ENCODE data around the gene STMN1. TPM values are rescaled to one million over a fixed set of nuclear protein-coding genes. Genes with fewer than 3 reads are reported as not detected.

Gene STMN1
- total RNA-seq, 1 experiment from 2014 or later = 99.5 TPM

DNA sequence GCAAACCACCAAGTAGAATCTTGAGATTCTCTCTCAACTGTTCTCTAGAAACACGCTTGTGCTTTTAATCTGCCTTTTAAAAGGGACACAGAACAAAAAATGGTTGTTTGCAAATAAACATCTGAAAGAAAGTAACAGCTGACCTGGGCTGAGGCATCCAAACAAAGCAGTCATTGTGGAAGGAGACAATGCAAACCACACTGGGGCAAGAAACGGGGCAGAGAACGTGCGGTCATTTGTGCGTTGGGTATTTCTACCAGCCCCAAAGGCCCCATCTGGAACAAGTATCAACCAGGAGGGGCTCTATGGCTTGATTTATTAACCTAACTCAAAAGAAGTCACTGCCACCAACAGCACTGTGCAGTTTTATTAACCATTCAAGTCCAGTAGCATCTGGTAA, 6.0 kb downstream of the STMN1 start:
- DNase-seq (ENCODE audit: low read depth, low spot score) = peak; percentile 77
- in situ Hi-C loops (cut with HindIII; ENCODE audit: low pct_unique_long_range_greater_than_20kb, low sequenced_read_pairs) = no loop called here

DNA sequence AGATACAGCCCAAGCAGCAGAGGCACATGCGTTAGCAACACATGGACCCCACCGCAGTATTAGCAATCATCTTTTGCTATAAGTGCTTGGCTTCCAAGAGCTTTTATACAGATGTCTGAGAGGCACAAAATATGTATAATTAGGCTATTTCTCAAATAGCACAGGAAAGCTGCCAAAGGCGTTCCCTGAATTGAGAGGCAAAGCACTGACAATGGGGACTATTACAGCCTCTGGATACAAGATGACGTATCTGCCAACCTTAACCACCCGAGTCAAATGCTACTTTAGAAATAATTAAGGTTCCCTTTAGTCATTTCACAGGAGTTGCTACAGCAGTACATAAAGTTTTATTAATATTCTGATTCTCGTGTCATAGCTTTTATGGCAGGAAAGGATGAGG, 6.4 kb downstream of the STMN1 start:
- DNase-seq (ENCODE audit: low read depth, low spot score) = no peak
- in situ Hi-C loops (cut with HindIII; ENCODE audit: low pct_unique_long_range_greater_than_20kb, low sequenced_read_pairs) = no loop called here

- in situ Hi-C loops (cut with HindIII; ENCODE audit: low pct_unique_long_range_greater_than_20kb, low sequenced_read_pairs) = no loop called here
- no peak for DNase-seq (ENCODE audit: low read depth, low spot score)
These were observed 7.8 kb downstream of the STMN1 start for GRCh38 chr1:25898223-25899015.

GRCh38 chr1:25897754-25898153, 8.5 kb downstream of the STMN1 start:
- no peak for DNase-seq (ENCODE audit: low read depth, low spot score)
- in situ Hi-C loops (cut with HindIII; ENCODE audit: low pct_unique_long_range_greater_than_20kb, low sequenced_read_pairs) = no loop called here

DNA sequence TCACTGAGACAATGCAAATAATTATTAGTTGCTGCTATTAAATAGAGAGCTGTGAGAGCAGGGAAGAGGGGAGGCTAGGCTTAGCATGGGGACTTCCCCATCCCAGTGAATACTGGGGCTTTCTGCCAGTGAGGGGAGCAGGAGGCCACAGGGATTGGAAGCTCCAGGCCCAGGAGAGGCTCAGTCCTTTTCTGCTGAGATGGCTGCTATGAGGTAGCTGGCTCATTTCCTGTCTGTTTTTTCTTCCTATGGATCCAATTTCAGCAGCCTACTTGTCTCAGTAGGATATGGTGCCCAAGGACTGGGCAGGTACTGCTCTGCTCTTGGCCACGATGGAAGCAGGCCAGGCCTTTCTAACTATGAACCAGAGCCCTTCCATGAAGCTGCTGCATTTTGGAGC, 10.0 kb downstream of the STMN1 start:
- in situ Hi-C loops (cut with HindIII; ENCODE audit: low pct_unique_long_range_greater_than_20kb, low sequenced_read_pairs) = no loop called here
- no peak for DNase-seq (ENCODE audit: low read depth, low spot score)

GRCh38 chr1:25895365-25895990, 10.7 kb downstream of the STMN1 start:
- DNase-seq (ENCODE audit: low read depth, low spot score) = peak; percentile 88

DNA sequence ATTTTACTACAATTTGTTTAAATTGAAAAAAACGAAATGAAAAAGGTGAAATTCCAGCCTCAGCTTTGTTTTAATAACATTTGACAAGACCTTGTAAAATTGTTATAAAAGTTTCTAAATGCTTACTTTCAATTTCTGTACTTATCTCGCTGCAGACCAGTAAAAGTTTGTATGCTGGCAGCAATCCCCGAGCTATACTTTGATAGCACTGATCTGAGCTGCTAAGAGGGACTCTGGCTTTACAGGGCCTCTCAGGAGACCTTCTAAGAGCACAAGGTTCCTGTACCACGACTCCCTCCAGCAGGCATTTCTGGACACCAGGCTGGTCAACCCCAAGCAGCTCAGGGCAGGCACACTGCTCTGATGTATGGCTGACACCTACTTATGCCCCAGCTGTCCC, 13.1 kb downstream of the STMN1 start:
- no peak for DNase-seq (ENCODE audit: low read depth, low spot score)
- in situ Hi-C loops (cut with HindIII; ENCODE audit: low pct_unique_long_range_greater_than_20kb, low sequenced_read_pairs) = no loop called here

More at GRCh38 chr1:25895365-25895990, 10.7 kb downstream of the STMN1 start:
- in situ Hi-C loops (cut with HindIII; ENCODE audit: low pct_unique_long_range_greater_than_20kb, low sequenced_read_pairs) = no loop called here

- DNase-seq (ENCODE audit: low read depth, low spot score) = no peak
- in situ Hi-C loops (cut with HindIII; ENCODE audit: low pct_unique_long_range_greater_than_20kb, low sequenced_read_pairs) = no loop called here
These were observed 14.6 kb downstream of the STMN1 start for GRCh38 chr1:25891606-25892005.

DNA sequence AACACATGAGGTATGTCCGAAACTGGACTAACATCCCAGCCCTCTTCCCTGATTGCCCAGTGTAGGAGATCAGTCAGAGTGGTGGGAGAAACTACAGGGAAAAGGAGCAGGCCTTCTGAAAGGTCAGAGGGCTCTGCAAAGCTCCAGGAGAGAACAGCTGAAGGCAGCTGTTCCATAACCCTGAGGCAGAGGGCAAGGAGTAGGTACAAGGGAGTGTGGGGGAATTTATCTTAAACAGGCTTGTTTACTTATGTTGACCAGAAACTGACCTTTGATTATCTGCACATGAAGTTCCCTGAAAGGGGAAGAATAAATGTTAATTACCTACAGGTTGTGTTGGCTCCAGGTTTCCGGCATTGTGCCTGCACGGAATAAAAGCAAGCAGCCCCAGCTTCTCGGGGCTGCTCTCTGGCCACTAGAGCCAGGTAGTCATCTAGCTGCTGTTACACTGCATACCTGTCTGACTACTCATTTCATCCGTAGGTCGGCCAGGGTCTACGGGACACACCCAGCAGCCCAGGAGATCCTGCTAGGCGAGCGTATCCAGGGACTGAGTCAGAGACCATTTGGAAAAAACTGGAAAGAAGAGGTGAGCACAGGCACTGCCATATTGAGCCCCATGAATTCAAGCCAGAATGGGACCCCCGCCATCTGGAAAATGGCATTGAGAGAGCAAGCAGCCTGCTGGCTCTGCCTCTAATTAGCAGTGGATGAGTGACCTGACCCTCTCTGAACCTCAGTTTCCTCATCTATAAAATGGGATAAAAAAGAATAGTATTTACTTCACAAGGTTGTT, 15.8 kb downstream of the STMN1 start:
- in situ Hi-C loops (cut with HindIII; ENCODE audit: low pct_unique_long_range_greater_than_20kb, low sequenced_read_pairs) = no loop called here
- no peak for DNase-seq (ENCODE audit: low read depth, low spot score)

GRCh38 chr1:25889470-25889869, 16.7 kb downstream of the STMN1 start:
- in situ Hi-C loops (cut with HindIII; ENCODE audit: low pct_unique_long_range_greater_than_20kb, low sequenced_read_pairs) = no loop called here
- no peak for DNase-seq (ENCODE audit: low read depth, low spot score)

GRCh38 chr1:25888426-25888987, 17.7 kb downstream of the STMN1 start:
- in situ Hi-C loops (cut with HindIII; ENCODE audit: low pct_unique_long_range_greater_than_20kb, low sequenced_read_pairs) = no loop called here

DNA sequence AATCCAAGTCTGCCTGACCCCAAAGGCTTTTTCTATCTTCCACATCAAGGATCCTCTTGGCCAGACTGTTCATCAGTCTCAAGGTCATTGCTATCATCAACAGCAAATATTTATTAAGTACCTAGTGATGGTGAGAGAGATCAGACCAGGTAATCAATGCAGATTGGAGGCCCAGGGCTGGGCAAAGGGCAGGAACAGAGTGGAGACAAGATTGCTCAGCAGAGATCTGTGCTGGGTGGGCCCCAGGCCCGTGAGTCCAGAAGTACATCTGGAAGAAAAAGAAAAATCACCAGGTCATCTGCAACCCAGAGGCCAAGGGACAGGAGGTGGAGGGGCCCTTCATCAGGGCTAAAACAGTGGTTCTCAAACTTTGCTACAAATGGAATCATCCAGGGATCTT, 20.6 kb downstream of the STMN1 start:
- in situ Hi-C loops (cut with HindIII; ENCODE audit: low pct_unique_long_range_greater_than_20kb, low sequenced_read_pairs) = no loop called here
- DNase-seq (ENCODE audit: low read depth, low spot score) = no peak

More at GRCh38 chr1:25888426-25888987, 17.7 kb downstream of the STMN1 start:
- DNase-seq (ENCODE audit: low read depth, low spot score) = no peak

- no peak for DNase-seq (ENCODE audit: low read depth, low spot score)
- in situ Hi-C loops (cut with HindIII; ENCODE audit: low pct_unique_long_range_greater_than_20kb, low sequenced_read_pairs) = no loop called here
These were observed 25.0 kb downstream of the STMN1 start for GRCh38 chr1:25881266-25881665.

DNA sequence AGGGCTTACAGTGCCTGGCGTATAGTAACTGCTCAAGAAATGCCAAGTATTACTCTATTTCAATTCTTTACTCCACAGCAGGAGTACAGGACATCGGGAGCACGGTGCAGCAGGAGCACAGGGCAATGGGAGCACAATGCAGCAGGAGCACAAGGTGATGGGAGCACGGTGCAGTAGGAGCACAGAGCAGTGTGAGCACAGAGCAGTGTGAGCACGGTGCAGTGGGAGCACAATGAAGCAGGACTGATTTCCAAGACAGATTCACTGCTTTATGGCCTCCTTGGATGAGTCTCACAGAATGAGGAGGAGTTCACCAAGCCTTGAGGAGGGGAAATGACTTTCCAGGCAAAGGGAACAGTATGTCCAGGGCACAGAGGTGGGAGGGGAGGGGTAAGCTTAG, 25.7 kb downstream of the STMN1 start:
- DNase-seq (ENCODE audit: low read depth, low spot score) = no peak
- in situ Hi-C loops (cut with HindIII; ENCODE audit: low pct_unique_long_range_greater_than_20kb, low sequenced_read_pairs) = no loop called here

DNA sequence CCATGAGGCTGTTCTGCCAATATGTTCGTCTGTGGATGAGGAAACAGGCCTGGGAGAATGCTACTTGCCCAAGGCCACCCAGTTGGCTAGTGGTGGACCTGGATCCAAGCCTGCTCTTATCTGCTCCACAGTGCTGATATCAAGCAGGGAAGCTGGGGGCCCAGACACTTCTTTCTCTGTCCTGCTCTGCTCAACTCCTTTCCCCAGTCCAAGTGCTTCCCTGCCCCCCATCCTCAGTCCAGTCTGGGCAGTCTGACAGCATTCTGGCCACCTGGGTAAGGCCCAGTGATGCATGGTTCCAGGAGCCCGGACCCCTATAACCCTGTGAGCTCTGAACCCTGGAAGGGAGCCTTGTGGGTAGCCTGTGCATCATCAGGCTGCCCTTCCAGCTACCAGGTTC, 26.5 kb downstream of the STMN1 start:
- no peak for DNase-seq (ENCODE audit: low read depth, low spot score)
- in situ Hi-C loops (cut with HindIII; ENCODE audit: low pct_unique_long_range_greater_than_20kb, low sequenced_read_pairs) = no loop called here

DNA sequence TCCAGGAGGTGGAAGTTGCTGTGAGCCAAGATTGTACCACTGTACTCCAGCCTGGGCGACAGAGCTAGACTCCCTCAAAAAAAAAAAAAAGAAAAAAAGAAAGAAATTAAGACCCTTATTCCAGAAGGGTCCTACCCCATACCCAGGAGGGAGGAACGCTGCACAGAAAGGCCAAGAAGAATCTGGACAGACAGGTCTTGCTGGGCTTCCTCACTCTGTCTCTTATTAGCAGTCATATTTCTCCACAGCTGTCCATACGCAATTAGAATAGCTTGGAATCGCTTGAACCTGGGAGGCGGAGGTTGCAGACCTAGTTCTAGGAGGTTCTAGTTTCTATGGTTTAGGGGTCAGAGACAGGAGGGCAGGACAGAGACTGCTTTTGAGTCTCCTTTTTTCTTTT, 27.5 kb downstream of the STMN1 start:
- in situ Hi-C loops (cut with HindIII; ENCODE audit: low pct_unique_long_range_greater_than_20kb, low sequenced_read_pairs) = no loop called here
- no peak for DNase-seq (ENCODE audit: low read depth, low spot score)

DNA sequence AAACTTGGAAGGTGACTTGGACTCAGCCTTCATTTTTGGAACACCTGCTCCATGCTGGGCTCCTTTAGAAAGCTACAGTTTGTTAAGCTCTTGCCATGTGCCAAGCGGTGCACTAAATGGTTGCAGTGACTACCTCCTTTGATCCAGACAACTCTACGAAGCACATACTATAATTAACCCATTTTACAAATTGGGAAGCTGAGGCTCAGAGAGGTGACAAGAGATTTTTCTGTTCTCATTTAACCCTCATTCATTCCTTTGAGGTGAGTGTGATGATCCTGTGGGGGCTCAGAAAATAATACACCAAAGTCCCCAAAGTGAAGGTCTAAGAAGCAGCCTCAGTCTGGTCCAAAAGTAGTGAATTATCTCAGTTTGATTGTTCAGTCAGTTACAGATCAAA, 29.1 kb downstream of the STMN1 start:
- in situ Hi-C loops (cut with HindIII; ENCODE audit: low pct_unique_long_range_greater_than_20kb, low sequenced_read_pairs) = no loop called here
- DNase-seq (ENCODE audit: low read depth, low spot score) = no peak

GRCh38 chr1:25876693-25877077, 29.5 kb downstream of the STMN1 start:
- in situ Hi-C loops (cut with HindIII; ENCODE audit: low pct_unique_long_range_greater_than_20kb, low sequenced_read_pairs) = no loop called here
- no peak for DNase-seq (ENCODE audit: low read depth, low spot score)
